ENCODE measurements around the gene SPTBN2. TPM values are rescaled to one million over a fixed set of nuclear protein-coding genes. Genes with fewer than 3 reads are reported as not detected.

The SPTBN2 gene
- total RNA-seq, 4 donors from 2014 or later, result 1.6 to 14.4 (median 8.6) TPM

DNA sequence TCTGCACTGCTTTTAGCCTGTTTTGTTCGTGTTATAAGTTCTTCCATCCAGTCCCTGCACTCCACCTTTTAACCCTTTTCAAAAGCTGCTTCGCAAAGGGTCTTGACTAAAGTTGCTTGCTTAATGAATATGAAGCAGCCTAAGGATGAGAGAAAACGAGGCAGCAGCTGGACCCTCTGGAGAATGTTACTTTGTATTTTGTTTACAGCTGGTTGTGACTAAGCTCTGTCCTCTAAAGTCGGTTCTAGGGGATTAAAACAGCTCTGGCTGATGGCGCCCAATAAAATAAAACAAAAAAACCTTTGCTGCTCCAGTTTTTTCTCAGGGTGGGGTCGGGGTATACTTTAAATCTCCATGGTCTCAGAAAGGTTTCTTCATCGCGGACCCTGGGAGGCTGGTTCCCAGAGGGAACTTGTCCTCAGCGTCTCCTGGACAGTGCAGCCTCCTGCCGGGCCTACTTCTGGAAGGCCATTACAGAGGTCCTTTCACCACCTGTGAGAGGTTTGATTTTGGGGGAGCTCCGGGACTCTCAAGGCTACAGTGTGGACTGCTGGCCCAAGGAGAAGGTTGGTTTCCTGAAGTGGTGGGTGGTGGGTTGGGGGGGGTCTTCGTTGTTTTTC is 91.3 kb downstream of the SPTBN2 start:
- DNase-seq (ENCODE audit: low spot score), result no peak
- peak; percentile 22 for ATAC-seq (ENCODE audit: low FRiP score)
- TF ChIP-seq, protein P1, sequence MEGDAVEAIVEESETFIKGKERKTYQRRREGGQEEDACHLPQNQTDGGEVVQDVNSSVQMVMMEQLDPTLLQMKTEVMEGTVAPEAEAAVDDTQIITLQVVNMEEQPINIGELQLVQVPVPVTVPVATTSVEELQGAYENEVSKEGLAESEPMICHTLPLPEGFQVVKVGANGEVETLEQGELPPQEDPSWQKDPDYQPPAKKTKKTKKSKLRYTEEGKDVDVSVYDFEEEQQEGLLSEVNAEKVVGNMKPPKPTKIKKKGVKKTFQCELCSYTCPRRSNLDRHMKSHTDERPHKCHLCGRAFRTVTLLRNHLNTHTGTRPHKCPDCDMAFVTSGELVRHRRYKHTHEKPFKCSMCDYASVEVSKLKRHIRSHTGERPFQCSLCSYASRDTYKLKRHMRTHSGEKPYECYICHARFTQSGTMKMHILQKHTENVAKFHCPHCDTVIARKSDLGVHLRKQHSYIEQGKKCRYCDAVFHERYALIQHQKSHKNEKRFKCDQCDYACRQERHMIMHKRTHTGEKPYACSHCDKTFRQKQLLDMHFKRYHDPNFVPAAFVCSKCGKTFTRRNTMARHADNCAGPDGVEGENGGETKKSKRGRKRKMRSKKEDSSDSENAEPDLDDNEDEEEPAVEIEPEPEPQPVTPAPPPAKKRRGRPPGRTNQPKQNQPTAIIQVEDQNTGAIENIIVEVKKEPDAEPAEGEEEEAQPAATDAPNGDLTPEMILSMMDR (IDR thresholded peaks at IDR 0.05), result no peak

DNA sequence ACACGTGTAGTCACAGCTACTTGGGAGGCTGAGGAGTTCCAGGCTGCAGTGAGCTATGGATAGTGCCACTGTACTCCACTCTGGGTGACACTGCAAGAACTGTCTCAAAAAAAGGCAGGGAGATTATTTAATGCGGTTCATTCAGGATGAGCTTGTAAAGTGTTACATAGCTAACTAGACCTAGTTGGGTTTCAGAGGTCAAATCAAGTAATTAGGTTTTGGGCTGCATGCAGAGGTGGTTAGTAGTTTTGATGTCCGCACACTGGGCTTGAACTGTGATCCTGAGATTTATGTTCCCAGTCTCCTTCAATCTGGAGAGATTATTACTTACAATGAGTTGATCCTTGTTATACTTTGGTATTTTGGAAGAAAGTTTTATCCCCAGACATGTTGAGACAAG is 92.6 kb downstream of the SPTBN2 start:
- DNase-seq (ENCODE audit: low spot score), result no peak
- TF ChIP-seq, protein P1 (IDR thresholded peaks at IDR 0.05), result no peak
- no peak for ATAC-seq (ENCODE audit: low FRiP score)

Small RNA genes lying within 50 kb of the gene (small RNA-seq; reads per million reads assigned to genes)
- gene RN7SL12P, result not detected

Other genes starting within 250 kb of the SPTBN2 start
- gene DPP3, start 248.8 kb downstream of the SPTBN2 start, total RNA-seq, result 10 to 100 TPM; 13.9 to 23.9 (median 21.0) TPM
- gene BBS1, start 218.6 kb downstream of the SPTBN2 start, total RNA-seq, result 10 to 100 TPM; 35.5 to 71.9 (median 37.9) TPM
- gene ZDHHC24, start 183.2 kb downstream of the SPTBN2 start, total RNA-seq, result 10 to 100 TPM; 12.1 to 18.7 (median 13.0) TPM
- not detected for gene ACTN3, start 182.3 kb downstream of the SPTBN2 start, total RNA-seq
- gene CTSF, start 160.6 kb downstream of the SPTBN2 start, total RNA-seq, result 100 to 1,000 TPM in 2 of 4 donors, 10 to 100 TPM in 2; 82.8 to 110 (median 96.5) TPM
- under 1 TPM in 2 of 4 donors, not detected in 2; 0.19 to 0.28 TPM for gene CCDC87, start 136.2 kb downstream of the SPTBN2 start, total RNA-seq
- gene CCS, start 136.0 kb downstream of the SPTBN2 start, total RNA-seq, result 10 to 100 TPM; 19.0 to 42.4 (median 21.7) TPM
- 10 to 100 TPM; 38.3 to 74.2 (median 55.7) TPM for gene RBM14, start 112.6 kb downstream of the SPTBN2 start, total RNA-seq
- gene RBM4, start 90.5 kb downstream of the SPTBN2 start, total RNA-seq, result 10 to 100 TPM; 63.1 to 90.8 (median 78.3) TPM
- gene RBM4B, start 51.3 kb downstream of the SPTBN2 start, total RNA-seq, result 10 to 100 TPM in 3 of 4 donors, 1 to 10 TPM in 1; 7.8 to 13.9 (median 11.2) TPM
- gene RCE1, start 114.2 kb upstream of the SPTBN2 start, total RNA-seq, result 10 to 100 TPM; 12.8 to 20.4 (median 14.5) TPM
- gene LRFN4, start 127.8 kb upstream of the SPTBN2 start, total RNA-seq, result 10 to 100 TPM; 10.2 to 16.6 (median 12.4) TPM
- gene PC, start 229.2 kb upstream of the SPTBN2 start, total RNA-seq, result 100 to 1,000 TPM in 3 of 4 donors, 10 to 100 TPM in 1; 91.0 to 240 (median 134) TPM
- not detected for gene C11orf86, start 246.1 kb upstream of the SPTBN2 start, total RNA-seq

Data from omental fat pad (tissue), 4 donors.